Right lobe of liver (tissue), 6 donors: ENCODE results near the gene MISP3. TPM values are rescaled to one million over a fixed set of nuclear protein-coding genes. Genes with fewer than 3 reads are reported as not detected.
A peak's percentile ranks its signal among the peaks of the same experiment; 100 is the strongest.

Experiments
- ATAC-seq, 4 donors: fragments of 200-7000 bp; cut with Tn5 transposase; one replicate each; pipeline ENCODE4 v1.9.1; 2020; ENCODE audit warnings: mild to moderate bottlenecking in 4 of 4, moderate library complexity in 4 of 4
- DNase-seq, 3 donors: peaks; one replicate each; pipeline ENCODE4 v3.0.0-alpha.2; 2020
- H3K27ac ChIP-seq, 3 donors: fragments of 200-600 bp; one replicate each; pipeline ENCODE4 v1.8.0; 2022
- H3K27me3 ChIP-seq, 2 donors: fragments of 200-600 bp; one replicate each; pipeline ENCODE4 v1.8.0; 2022
- H3K36me3 ChIP-seq, 4 donors: fragments of 200-600 bp; sonication (generic) in 1 of 4; one replicate each; pipeline versions ENCODE4 v1.5.1 to v1.8.0; 2017 to 2022; ENCODE audit warnings: control low read depth in 1 of 4
- H3K4me1 ChIP-seq, 4 donors: fragments of 200-600 bp; sonication (generic) in 1 of 4; one replicate each; pipeline versions ENCODE4 v1.5.1 to v1.8.0; 2017 to 2022; ENCODE audit warnings: control low read depth in 1 of 4
- H3K4me3 ChIP-seq, 3 donors: fragments of 200-600 bp; one replicate each; pipeline ENCODE4 v1.8.0; 2022
- H3K9me3 ChIP-seq, 4 donors: fragments of 200-600 bp; sonication (generic) in 1 of 4; one replicate each; pipeline versions ENCODE4 v1.5.1 to v1.8.0; 2017 to 2022; ENCODE audit warnings: control low read depth in 1 of 4
- POLR2A ChIP-seq: fragments of 450-650 bp; IDR thresholded peaks from one replicate; pipeline ENCODE4 v1.6.1; 2017; ENCODE audit warnings: antibody characterized with exemption, mild to moderate bottlenecking
- WGBS: methylation state at CpG from one replicate; pipeline ENCODE4 v1.1.6; 2018; ENCODE audit warnings: low coverage, low lambda C conversion rate; ENCODE audit not compliant: insufficient coverage; ENCODE audit errors: missing lambda C conversion rate; 5-methylcytosine and 5-hydroxymethylcytosine counted together
- intact Hi-C, 2 donors: fragments of 100-400 bp; cut with DNase I; formaldehyde crosslinking; loops; one replicate each; pipeline versions ENCODE4 v1.11.2 to v1.14.1; 2022
- total RNA-seq, 6 experiments: library from RNA; depleted of rRNA in 2 of 6; stranded (reverse); fragments of >200 nt in 2 of 6; fragmentation: NEBNext Ultra II Directional in 3 of 6; extraction: Animal tissue kit (Norgen Biotek cat#: 25700) in 3 of 6; gene quantifications; one replicate each; pipeline versions ENCODE4 v1.1.0 to v1.2.4, GENCODE V29; 2016 to 2023
- TF ChIP-seq, protein P1 (sequence below), 4 donors: fragments of 200-600 bp in 3 of 4; fragments of 450-650 bp in 1 of 4; IDR thresholded peaks; one replicate each; pipeline versions ENCODE4 v1.5.1 to v1.8.0; 2016 to 2022; ENCODE audit warnings: antibody characterized with exemption in 4 of 4, mild to moderate bottlenecking in 2 of 4
- donor health status: DM: no; HTN: yes; CAD: no.
- donor health status: DM: no; HTN: no; CAD: no.
- donor health status: DM: no; HTN: no; CAD: no.
- donor health status: DM: no; HTN: yes; CAD: no.
- donor health status: DM: no; HTN: yes; CAD: no.

MISP3 gene
- total RNA-seq, 6 experiments from 2014 or later = 3.6 to 12.0 (median 6.1) TPM

DNA sequence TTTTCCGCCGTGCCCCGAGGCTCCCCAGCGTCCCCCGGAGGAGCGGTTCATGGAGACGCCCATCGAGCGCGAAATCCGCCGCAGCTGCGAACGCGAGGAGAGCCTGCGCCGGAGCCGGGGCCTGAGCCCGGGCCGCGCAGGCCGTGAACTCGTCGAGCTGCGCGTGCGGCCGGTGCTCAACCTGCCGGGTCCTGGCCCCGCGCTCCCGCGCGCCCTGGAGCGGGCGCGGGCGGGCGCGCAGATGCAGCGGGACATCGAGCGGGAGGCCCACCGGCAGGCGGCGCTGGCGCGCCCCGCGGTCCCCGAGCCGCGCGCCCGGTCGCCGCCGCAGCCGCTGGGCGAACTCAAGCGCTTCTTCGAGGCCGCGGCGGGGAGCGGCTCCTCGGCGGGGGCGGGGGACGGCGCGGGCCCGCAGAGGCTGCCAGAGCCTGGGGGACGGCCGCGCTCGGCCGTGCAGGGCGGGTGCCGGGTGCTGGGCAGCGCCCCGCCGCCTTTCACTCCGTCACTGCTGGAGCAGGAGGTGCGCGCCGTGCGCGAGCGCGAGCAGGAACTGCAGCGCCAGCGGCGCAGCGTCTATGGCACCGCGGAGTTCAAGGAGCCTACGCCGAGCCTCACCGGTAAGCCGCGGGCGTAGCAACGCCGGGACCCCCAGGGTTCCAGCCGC is 807 bp downstream of the MISP3 start:
- no peak for TF ChIP-seq POLR2A
- TF ChIP-seq, protein P1, sequence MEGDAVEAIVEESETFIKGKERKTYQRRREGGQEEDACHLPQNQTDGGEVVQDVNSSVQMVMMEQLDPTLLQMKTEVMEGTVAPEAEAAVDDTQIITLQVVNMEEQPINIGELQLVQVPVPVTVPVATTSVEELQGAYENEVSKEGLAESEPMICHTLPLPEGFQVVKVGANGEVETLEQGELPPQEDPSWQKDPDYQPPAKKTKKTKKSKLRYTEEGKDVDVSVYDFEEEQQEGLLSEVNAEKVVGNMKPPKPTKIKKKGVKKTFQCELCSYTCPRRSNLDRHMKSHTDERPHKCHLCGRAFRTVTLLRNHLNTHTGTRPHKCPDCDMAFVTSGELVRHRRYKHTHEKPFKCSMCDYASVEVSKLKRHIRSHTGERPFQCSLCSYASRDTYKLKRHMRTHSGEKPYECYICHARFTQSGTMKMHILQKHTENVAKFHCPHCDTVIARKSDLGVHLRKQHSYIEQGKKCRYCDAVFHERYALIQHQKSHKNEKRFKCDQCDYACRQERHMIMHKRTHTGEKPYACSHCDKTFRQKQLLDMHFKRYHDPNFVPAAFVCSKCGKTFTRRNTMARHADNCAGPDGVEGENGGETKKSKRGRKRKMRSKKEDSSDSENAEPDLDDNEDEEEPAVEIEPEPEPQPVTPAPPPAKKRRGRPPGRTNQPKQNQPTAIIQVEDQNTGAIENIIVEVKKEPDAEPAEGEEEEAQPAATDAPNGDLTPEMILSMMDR (IDR thresholded peaks at IDR 0.05) = peak; percentile 16 to 95 (median 58)
- Histone ChIP-seq H3K4me3 (peak overlapping the region; percentile 68 to 75 (median 69)), H3K36me3 (no peaks in the 10 kb centered on the region), H3K27ac (peak overlapping the region; percentile 69 to 82 (median 82)), H3K4me1 (peaks cover 0 to 18% (median 8%) of the 10 kb centered on the region in 4 donors), H3K27me3 (no peaks in the 10 kb centered on the region), H3K9me3 (no peaks in the 10 kb centered on the region)
- intact Hi-C loops = no loop called here
- WGBS = 0% methylated on average over 8 of the region's 106 CpGs
- ATAC-seq (peak; percentile 27 to 64 (median 44)), DNase-seq (peak; percentile 80 to 83 (median 83))

DNA sequence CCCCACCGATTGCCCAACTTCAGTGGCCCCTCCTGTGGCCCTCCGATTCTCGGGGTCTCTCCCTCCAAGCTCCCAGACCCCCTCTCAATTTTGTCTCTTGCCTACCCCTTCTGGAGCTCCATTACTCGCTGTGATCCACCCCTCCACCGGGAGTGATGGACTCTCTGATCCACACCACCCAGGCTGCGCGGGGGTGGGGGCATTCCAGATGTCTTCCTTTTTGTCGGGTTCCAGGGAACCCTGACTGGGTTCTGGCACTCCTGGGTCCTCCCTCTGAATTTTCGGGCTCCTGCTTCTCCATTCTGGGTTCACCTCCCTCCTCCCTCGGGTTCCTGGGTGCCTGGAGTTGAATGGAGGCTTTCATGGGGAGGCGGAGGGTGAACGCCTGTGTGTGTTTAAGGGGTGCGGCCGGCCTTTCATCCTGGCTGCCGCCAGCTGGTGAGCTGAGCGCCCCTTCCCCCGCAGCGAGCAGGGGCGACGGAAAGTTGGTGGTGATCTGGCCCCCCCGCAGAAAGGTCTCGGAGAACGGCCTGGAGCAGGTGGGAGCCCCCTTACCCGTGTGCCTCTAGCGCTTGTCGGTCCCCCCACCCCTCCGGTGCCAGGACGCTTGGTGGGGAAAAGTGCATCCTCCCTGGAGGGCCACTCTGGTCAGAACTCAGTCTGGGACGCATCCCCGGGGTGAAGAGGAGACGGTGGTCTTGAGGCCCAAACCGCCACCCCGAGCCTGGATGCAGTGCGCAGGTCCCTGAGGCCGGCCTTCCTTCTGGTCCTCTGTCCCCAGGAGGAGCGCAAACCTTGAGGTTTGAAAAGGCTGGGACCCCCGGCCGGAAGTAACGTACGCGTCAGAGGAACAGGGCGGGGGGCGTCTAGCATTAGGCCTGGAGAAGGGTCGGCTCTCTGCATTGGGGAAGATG is 1.6 kb downstream of the MISP3 start:
- intact Hi-C loops = no loop called here
- ATAC-seq = peak in 1 of 4 donors; percentile 0
- Histone ChIP-seq H3K27me3 (no peaks in the 10 kb centered on the region), H3K4me1 (peaks cover 0 to 18% (median 8%) of the 10 kb centered on the region in 4 donors), H3K27ac (peak overlapping the region; percentile 58 to 82 (median 69)), H3K9me3 (no peaks in the 10 kb centered on the region), H3K4me3 (peak overlapping the region; percentile 68 to 75 (median 69)), H3K36me3 (no peaks in the 10 kb centered on the region)
- DNase-seq = peak in 1 of 3 donors; percentile 63
- WGBS = under 1% methylated on average over 17 of the region's 44 CpGs
- TF ChIP-seq POLR2A = no peak
- TF ChIP-seq, protein P1 (IDR thresholded peaks at IDR 0.05) = no peak

DNA sequence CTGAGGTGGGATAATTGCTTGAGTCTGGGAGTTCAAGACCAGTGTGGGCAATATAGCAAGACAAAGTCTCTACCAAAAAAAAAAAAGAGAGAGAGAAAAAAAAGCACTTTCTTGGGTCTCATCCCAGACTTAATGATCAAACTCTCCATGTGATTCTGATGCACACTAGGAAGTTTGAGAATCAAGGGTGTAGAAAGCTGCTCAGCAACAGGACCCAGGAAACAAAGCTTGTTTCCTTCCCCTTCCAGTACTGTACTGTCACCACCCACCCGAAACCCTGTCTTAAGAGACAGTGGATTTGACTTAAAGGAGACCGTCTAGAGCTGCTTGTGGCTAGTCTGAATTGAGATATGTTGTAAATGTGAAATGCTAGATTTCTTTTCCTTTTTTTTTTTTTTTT is 5.8 kb downstream of the MISP3 start:
- DNase-seq (no peak), ATAC-seq (no peak)
- Histone ChIP-seq H3K36me3 (no peaks in the 10 kb centered on the region), H3K27ac (no peak overlapping the region), H3K9me3 (no peaks in the 10 kb centered on the region), H3K27me3 (no peaks in the 10 kb centered on the region), H3K4me3 (no peak overlapping the region), H3K4me1 (peaks cover 0 to 25% (median 3%) of the 10 kb centered on the region in 4 donors)
- TF ChIP-seq, protein P1 (IDR thresholded peaks at IDR 0.05) = no peak
- no peak for TF ChIP-seq POLR2A
- intact Hi-C loops = no loop called here
- WGBS = 65% methylated on average over 2 of the region's 2 CpGs

DNA sequence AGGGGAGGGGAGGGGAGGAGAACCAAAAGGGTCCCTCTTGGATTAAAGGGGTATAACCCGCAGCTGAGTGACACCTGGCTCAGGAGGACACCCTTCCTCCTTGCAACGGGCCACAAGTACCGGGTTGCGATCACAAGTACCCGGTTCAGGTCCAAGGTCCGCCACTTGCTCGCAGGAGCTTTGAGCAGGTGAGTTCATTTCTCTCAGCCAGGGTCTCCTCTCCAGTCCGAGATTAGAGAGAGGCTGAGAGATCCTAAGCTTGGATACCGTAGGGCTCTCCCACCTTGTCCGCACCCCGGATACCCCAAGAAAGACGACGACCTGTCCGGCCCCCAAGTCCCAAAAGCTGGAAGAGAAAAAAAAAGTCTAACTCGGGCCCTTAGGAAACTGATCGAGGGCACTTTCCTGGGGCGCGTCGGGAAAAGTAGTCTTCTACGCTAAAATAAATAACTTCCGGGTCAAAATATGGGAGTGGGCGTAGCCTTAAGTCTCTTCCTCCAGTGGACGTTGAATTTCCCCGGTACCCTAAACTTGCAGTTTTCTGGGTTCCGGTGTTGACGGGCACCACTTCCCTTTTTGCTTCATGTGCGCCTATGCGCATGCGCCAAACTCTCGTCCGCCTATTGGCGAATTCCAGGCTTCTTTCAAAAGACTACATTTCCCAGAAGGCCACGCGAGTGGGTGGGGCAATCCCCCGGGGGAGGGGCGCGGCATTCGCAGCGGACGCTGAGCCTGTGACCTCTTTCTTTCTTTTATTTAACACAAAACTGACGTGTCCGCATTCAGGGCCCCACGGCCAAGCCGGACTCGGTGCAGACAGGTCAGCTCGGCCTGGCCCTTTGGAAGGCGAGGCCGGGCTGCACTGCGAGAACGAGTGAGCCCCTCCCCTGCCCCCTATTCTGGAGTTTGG is 8.6 kb downstream of the MISP3 start:
- 0% methylated on average over 23 of the region's 50 CpGs for WGBS
- no peaks in the 10 kb centered on the region for H3K27me3 ChIP-seq
- ATAC-seq (peak; percentile 91 to 96 (median 94)), DNase-seq (peak; percentile 98 to 99 (median 99))
- peaks cover 0 to 25% (median 0%) of the 10 kb centered on the region in 4 donors for H3K4me1 ChIP-seq
- peak; percentile 87 for TF ChIP-seq POLR2A
- TF ChIP-seq, protein P1 (IDR thresholded peaks at IDR 0.05) = peak in 1 of 4 donors; percentile 4
- H3K27ac ChIP-seq = peak overlapping the region; percentile 87 to 91 (median 88)
- H3K4me3 ChIP-seq = peak overlapping the region; percentile 61 to 78 (median 73)
- intact Hi-C loops = loop anchor here in 1 of 2 donors (10.0 kb wide), 1 partner anchor 54 kb away; the partner anchor contains the start of gene ASF1B
- no peaks in the 10 kb centered on the region for H3K36me3 ChIP-seq
- H3K9me3 ChIP-seq = no peaks in the 10 kb centered on the region
